Ovary (tissue), 9 donors: ENCODE data around the gene RBBP5. TPM values are rescaled to one million over a fixed set of nuclear protein-coding genes. Genes with fewer than 3 reads are reported as not detected.

Source experiments
- DNase-seq, 5 donors: peaks; one replicate each; pipeline ENCODE4 v3.0.0-alpha.2; 2019 to 2020
- H3K27ac ChIP-seq, 2 donors: fragments of 200-600 bp; one replicate each; pipeline versions ENCODE4 v1.5.1 to v1.8.0; 2019 to 2022
- H3K27me3 ChIP-seq: fragments of 200-600 bp; one replicate; pipeline ENCODE4 v1.8.0; 2022
- H3K36me3 ChIP-seq: fragments of 200-600 bp; sonication (generic); one replicate; pipeline ENCODE4 v1.5.1; 2019
- H3K4me1 ChIP-seq: one replicate; pipeline ENCODE4 v1.8.1; 2013; ENCODE audit warnings: mild to moderate bottlenecking, moderate library complexity; ENCODE audit not compliant: insufficient read depth
- H3K4me3 ChIP-seq: fragments of 200-600 bp; sonication (generic); one replicate; pipeline ENCODE4 v1.5.1; 2017
- H3K9me3 ChIP-seq, 2 donors: fragments of 200-600 bp in 1 of 2; sonication (generic) in 1 of 2; one replicate each; pipeline versions ENCODE4 v1.5.1 to v1.8.1; 2013 to 2019; ENCODE audit warnings: mild to moderate bottlenecking in 1 of 2, moderate library complexity in 1 of 2
- EP300 ChIP-seq: sonication (generic); formaldehyde crosslinking; IDR thresholded peaks from one replicate; pipeline ENCODE4 v1.6.1; 2017; ENCODE audit warnings: antibody characterized with exemption
- POLR2A ChIP-seq: fragments of 450-650 bp; IDR thresholded peaks from one replicate; pipeline ENCODE4 v1.6.1; 2017; ENCODE audit warnings: antibody characterized with exemption, mild to moderate bottlenecking, moderate library complexity
- WGBS, 3 donors: extraction: QIAGEN DNeasy Blood & Tissue Kit in 1 of 3; methylation state at CpG; one replicate each; pipeline versions ENCODE4 v1.1.5 to v1.1.7; 2013 to 2017; 5-methylcytosine and 5-hydroxymethylcytosine counted together
- intact Hi-C, 4 donors: fragments of 100-400 bp; cut with DNase I; formaldehyde crosslinking; loops; one replicate each; pipeline versions ENCODE4 v1.11.0 to v1.15.1; 2022 to 2023
- polyA plus RNA-seq, 2 donors: library from polyadenylated mRNA; stranded (reverse); fragments of 200-250 nt in 1 of 2; fragments of 350-450 nt in 1 of 2; fragmentation: Illumina TruSeq in 1 of 2; extraction: RNeasy Lipid Tissue Mini Kit (QIAGEN cat#74804) in 1 of 2; gene quantifications; one replicate each; pipeline ENCODE4 v1.2.3, GENCODE V29; 2013 to 2014
- total RNA-seq, 7 donors: library from RNA; depleted of rRNA in 2 of 7; stranded (reverse); fragments of >200 nt in 2 of 7; fragmentation: NEBNext Ultra II Directional in 3 of 7; extraction: Animal tissue kit (Norgen Biotek cat#: 25700) in 3 of 7; gene quantifications; one replicate each; pipeline versions ENCODE4 v1.1.0 to v1.2.4, GENCODE V29; 2016 to 2023
- TF ChIP-seq, protein P1 (sequence below), 3 donors: fragments of 450-650 bp in 2 of 3; fragments of 200-600 bp in 1 of 3; IDR thresholded peaks; one replicate each; pipeline versions ENCODE4 v1.5.1 to v1.8.0; 2016 to 2022; ENCODE audit warnings: antibody characterized with exemption in 3 of 3, mild to moderate bottlenecking in 1 of 3
- donor health status: DM: no; HTN: no; CAD: no; lungs with moderate emphysema.
- donor health status: DM: no; HTN: no; CAD: no.
- donor health status: Bipolar disorder and iron deficiency.
- donor health status: DM: yes; HTN: yes; CAD: no.
- donor health status: DM: no; HTN: no; CAD: no.
- donor health status: DM: yes; HTN: yes; CAD: no.

Gene RBBP5
- total and polyA plus RNA-seq, 9 donors = 6.8 to 19.1 (median 15.1) TPM

DNA sequence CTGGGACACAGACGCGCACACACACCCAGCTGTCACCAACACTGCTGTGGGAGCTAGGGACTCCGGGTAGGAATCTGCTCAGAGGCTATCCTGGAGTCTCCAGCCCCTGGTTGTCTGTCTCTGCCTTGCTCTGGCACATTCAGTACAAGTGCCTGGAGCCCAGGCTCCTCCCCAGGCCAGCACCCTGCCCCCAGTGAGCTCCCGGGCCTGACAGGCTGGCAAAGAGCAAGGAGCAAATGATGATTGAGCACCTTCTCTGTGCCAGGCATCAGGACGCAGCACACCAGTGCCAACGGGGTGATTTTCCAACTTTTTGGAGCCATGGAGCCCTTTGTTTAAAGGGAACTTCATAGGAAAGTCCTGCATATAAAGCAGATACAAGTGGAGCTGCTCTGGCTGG, 72.3 kb downstream of the RBBP5 start:
- intact Hi-C loops = no loop called here
- no peak for DNase-seq
- 62 to 77% (median 74%) methylated on average over 6 of the region's 6 CpGs for WGBS, 3 donors
- no peak overlapping the region for H3K4me3 ChIP-seq
- no peaks in the 10 kb centered on the region for H3K4me1 ChIP-seq
- no peaks in the 10 kb centered on the region for H3K9me3 ChIP-seq
- H3K27ac ChIP-seq = no peak overlapping the region
- no peaks in the 10 kb centered on the region for H3K36me3 ChIP-seq
- TF ChIP-seq, protein P1, sequence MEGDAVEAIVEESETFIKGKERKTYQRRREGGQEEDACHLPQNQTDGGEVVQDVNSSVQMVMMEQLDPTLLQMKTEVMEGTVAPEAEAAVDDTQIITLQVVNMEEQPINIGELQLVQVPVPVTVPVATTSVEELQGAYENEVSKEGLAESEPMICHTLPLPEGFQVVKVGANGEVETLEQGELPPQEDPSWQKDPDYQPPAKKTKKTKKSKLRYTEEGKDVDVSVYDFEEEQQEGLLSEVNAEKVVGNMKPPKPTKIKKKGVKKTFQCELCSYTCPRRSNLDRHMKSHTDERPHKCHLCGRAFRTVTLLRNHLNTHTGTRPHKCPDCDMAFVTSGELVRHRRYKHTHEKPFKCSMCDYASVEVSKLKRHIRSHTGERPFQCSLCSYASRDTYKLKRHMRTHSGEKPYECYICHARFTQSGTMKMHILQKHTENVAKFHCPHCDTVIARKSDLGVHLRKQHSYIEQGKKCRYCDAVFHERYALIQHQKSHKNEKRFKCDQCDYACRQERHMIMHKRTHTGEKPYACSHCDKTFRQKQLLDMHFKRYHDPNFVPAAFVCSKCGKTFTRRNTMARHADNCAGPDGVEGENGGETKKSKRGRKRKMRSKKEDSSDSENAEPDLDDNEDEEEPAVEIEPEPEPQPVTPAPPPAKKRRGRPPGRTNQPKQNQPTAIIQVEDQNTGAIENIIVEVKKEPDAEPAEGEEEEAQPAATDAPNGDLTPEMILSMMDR (IDR thresholded peaks at IDR 0.05) = no peak
- TF ChIP-seq POLR2A (no peak), EP300 (no peak)
- H3K27me3 ChIP-seq = no peaks in the 10 kb centered on the region

DNA sequence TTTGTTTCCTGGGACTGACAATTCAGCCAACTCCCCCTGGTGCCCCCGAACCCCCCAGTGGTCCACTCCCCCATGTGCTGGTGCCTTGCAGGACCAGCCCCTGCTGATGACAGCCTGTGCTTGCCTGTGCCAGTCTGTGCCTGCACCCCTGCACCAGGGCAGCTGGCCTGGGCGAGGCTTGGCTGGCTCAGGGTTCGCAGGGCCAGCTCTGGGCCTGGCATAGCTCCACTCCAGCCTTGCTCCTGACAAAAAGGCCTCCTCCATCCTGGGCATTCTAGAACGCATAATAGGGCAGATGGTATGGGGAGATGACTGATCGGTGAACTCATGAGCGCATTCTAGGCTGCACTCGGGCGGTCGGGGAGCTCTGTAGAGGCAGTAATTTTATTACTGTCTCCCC, 73.4 kb downstream of the RBBP5 start:
- 85 to 86% (median 86%) methylated on average over 9 of the region's 9 CpGs for WGBS, 3 donors
- Histone ChIP-seq H3K27me3 (no peaks in the 10 kb centered on the region), H3K9me3 (no peaks in the 10 kb centered on the region), H3K4me3 (no peak overlapping the region), H3K36me3 (no peaks in the 10 kb centered on the region), H3K4me1 (no peaks in the 10 kb centered on the region), H3K27ac (no peak overlapping the region)
- TF ChIP-seq EP300 = no peak
- TF ChIP-seq, protein P1 (IDR thresholded peaks at IDR 0.05) = no peak
- TF ChIP-seq POLR2A = no peak
- DNase-seq = no peak
- intact Hi-C loops = no loop called here

DNA sequence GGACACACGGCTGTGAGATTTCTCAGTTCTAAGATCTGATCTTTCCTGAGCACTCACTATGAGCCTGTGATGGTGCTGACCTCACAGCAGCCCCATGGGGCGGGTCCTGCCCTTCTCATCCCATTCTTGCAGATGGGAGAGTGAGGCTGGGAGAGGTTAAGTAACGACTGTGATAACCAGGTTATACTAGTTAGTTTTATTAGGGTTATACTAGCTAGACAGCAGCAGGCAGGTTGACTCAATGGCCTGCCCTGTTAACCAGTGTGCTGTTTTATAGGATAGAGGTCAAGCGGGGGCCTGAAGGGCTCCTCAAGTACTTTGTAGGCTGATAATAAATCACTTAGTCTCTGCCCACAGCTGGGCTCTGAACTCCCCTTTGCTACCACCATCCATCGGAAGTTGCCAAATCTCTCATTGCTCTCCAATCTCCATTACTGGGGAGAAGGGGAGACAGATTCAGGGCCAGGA, 74.0 kb downstream of the RBBP5 start:
- no peak for TF ChIP-seq EP300
- TF ChIP-seq, protein P1 (IDR thresholded peaks at IDR 0.05) = no peak
- Histone ChIP-seq H3K27ac (no peak overlapping the region), H3K27me3 (no peaks in the 10 kb centered on the region), H3K4me3 (no peak overlapping the region), H3K4me1 (no peaks in the 10 kb centered on the region), H3K36me3 (no peaks in the 10 kb centered on the region), H3K9me3 (no peaks in the 10 kb centered on the region)
- intact Hi-C loops = no loop called here
- DNase-seq = no peak
- 64 to 71% (median 70%) methylated on average over 5 of the region's 5 CpGs for WGBS, 3 donors

DNA sequence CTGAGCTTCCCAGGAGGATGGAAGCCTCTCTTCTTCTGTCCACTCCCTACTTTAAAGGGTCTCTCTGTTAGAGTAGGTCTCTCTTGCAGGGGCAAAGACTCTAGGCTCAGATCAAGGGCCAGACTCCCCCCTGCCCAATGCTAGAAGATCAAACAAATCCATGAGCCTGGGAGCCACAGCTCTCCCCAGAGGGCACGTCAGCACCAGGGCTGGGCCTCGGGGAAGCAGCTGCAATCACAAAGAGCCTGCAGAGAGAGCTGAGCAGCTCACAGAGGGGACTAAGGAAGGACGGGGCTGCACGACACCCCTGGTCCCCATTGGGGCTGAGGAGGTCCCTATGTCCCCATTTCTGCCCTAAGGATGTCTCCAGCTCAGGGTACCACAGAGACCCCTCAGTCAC, 74.9 kb downstream of the RBBP5 start:
- no peak overlapping the region for H3K4me3 ChIP-seq
- no peaks in the 10 kb centered on the region for H3K27me3 ChIP-seq
- H3K4me1 ChIP-seq = no peaks in the 10 kb centered on the region
- 45 to 58% (median 58%) methylated on average over 3 to 4 of the region's 4 CpGs for WGBS, 3 donors
- TF ChIP-seq POLR2A = no peak
- TF ChIP-seq, protein P1 (IDR thresholded peaks at IDR 0.05) = no peak
- no peak for TF ChIP-seq EP300
- DNase-seq = no peak
- no peaks in the 10 kb centered on the region for H3K36me3 ChIP-seq
- H3K27ac ChIP-seq = no peak overlapping the region
- H3K9me3 ChIP-seq = no peaks in the 10 kb centered on the region
- intact Hi-C loops = no loop called here

DNA sequence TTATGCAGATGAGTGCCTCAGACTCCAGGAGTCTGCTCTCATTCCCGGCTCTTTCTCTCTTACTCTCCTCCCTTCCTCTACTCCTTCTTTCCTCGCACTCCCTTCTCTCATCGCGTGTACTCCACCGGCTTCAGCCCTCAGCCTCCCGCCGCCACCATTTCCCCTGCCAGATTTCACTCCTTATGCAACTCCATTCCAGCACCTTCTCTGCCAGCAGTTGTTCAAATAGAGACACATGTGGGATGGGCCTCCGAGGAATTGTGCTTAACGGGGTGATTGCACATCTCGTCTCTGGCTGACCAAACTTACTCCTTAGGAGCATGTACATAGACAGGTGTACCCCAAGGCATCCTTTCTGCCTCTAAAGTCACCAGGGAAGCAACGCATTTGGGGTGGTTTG, 76.6 kb downstream of the RBBP5 start:
- WGBS, 3 donors = 15 to 25% (median 24%) methylated on average over 11 of the region's 11 CpGs
- intact Hi-C loops = no loop called here

More for the DNA sequence above, 76.6 kb downstream of the RBBP5 start:
- Histone ChIP-seq H3K4me3 (no peak overlapping the region), H3K4me1 (no peaks in the 10 kb centered on the region), H3K9me3 (no peaks in the 10 kb centered on the region), H3K36me3 (no peaks in the 10 kb centered on the region), H3K27me3 (no peaks in the 10 kb centered on the region), H3K27ac (no peak overlapping the region)
- TF ChIP-seq, protein P1 (IDR thresholded peaks at IDR 0.05) = no peak
- no peak for TF ChIP-seq EP300
- no peak for TF ChIP-seq POLR2A
- no peak for DNase-seq
